Measurements from ENCODE around the gene TIAM2. TPM values are rescaled to one million over a fixed set of nuclear protein-coding genes. Genes with fewer than 3 reads are reported as not detected.

The TIAM2 gene
- total and polyA plus RNA-seq, 9 of the 15 experiments (the other 6 are each of a cell fraction or from before 2014, with no cell fraction given), result 0.73 to 6.5 (median 4.3) TPM

- FAIRE-seq (no peak), ATAC-seq (no peak), DNase-seq (ENCODE audit: extremely low read depth in 1 of 4, low spot score in 3 of 4) (no peak)
- no peaks in the 10 kb centered on the region for H3K4me1 ChIP-seq (replicated peaks in 1 of 2; ENCODE audit: control insufficient read depth in 2 of 2, insufficient read depth in 2 of 2, low read length in 2 of 2)
- no peaks in the 10 kb centered on the region for H3K9me1 ChIP-seq (ENCODE audit: control insufficient read depth, insufficient read depth, low read length)
- no peak overlapping the region for H3K27ac ChIP-seq (ENCODE audit: extremely low read depth, low read depth, low read length)
- 0% methylated on average over 3 of the region's 3 CpGs for WGBS (ENCODE audit: insufficient coverage, low coverage, missing lambda C conversion rate)
- H2AFZ ChIP-seq (ENCODE audit: low read depth, low read length), result no peak overlapping the region
- H4K20me1 ChIP-seq (replicated peaks; ENCODE audit: control insufficient read depth, insufficient read depth, low read length), result no peaks in the 10 kb centered on the region
- no peaks in the 10 kb centered on the region for H3K79me2 ChIP-seq (ENCODE audit: control insufficient read depth, insufficient read depth, low read length)
- intact Hi-C loops (cut with micrococcal nuclease) (no loop called here), in situ Hi-C loops (cut with MboI) (no loop called here)
- CTCF ChIA-PET (ENCODE audit: low intra/inter-chr PET ratio), result no interaction called here
- no peak overlapping the region for H3K4me3 ChIP-seq
- no peak overlapping the region for H3K4me2 ChIP-seq (ENCODE audit: insufficient read depth, low read length)
- TF ChIP-seq SREBF2 (CRISPR knock-in tag; IDR thresholded peaks at IDR 0.05) (no peak), MAFK (IDR thresholded peaks at IDR 0.05; ENCODE audit: low read length) (peak; percentile 54; the same call in 1 of the 2 replicates), U2AF2 (optimal IDR thresholded peaks at IDR 0.05; ENCODE audit: low read depth, low read length) (no peak), MAFF (IDR thresholded peaks at IDR 0.05; ENCODE audit: low read length) (peak; percentile 64), MAFG (tag; conservative IDR thresholded peaks at IDR 0.05) (peak; percentile 53), C11orf30 (IDR thresholded peaks at IDR 0.05; ENCODE audit: low read depth) (peak; percentile 47; the same call in 1 of the 2 replicates), ZNF316 (IDR thresholded peaks at IDR 0.05) (peak; percentile 79), ZNF444 (CRISPR knock-in tag; IDR thresholded peaks at IDR 0.05) (no peak)
- BruUV-seq (replicated peaks), result no TSS peak
- POLR2A ChIA-PET, result interaction anchor here (1.3 kb wide), 1 partner anchor 13 kb away, joined by 3 read pairs; no protein-coding TSS in a partner anchor
- no peak overlapping the region for H3K9ac ChIP-seq (ENCODE audit: insufficient read depth in 1 of 2, low read depth in 2 of 2, low read length in 2 of 2)
- peaks cover 11 to 44% of the 10 kb centered on the region in 2 experiments for H3K27me3 ChIP-seq (ENCODE audit: control insufficient read depth in 2 of 2, insufficient read depth in 2 of 2, low read length in 2 of 2)
- H3K36me3 ChIP-seq (ENCODE audit: control insufficient read depth, insufficient read depth, low read length), result no peaks in the 10 kb centered on the region
- no peaks in the 10 kb centered on the region for H3K9me3 ChIP-seq (replicated peaks; ENCODE audit: control insufficient read depth, insufficient read depth, low read depth, low read length)
Measured at GRCh38 chr6:155056756-155057155, 61.6 kb downstream of the TIAM2 start.

DNA sequence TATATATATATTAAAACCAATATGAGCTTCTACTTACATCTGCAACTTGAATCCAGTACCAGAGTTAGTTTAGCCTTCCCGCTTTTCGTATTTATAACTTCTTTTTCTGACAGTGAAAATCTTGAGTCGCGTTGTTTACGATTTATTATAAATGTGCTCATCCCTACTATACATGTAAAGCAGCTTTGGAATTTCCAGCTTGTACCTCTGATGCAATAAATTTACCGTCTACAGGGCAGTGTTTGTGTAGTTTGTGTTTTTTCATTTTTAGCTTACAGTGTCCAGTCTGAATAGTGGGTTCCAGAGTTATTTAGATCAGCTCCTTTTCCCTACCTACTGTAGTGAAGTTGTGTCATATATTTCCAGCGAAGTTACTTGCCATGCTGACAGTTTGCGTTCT is 66.3 kb downstream of the TIAM2 start:
- ATAC-seq (no peak), FAIRE-seq (no peak), DNase-seq (ENCODE audit: extremely low read depth in 1 of 4, low spot score in 3 of 4) (no peak)
- in situ Hi-C loops (cut with MboI) (no loop called here), intact Hi-C loops (cut with micrococcal nuclease) (no loop called here)
- Histone ChIP-seq H3K36me3 (ENCODE audit: control insufficient read depth, insufficient read depth, low read length) (no peaks in the 10 kb centered on the region), H3K27me3 (ENCODE audit: control insufficient read depth in 2 of 2, insufficient read depth in 2 of 2, low read length in 2 of 2) (peaks cover 23 to 46% of the 10 kb centered on the region in 2 experiments), H3K4me3 (no peak overlapping the region), H3K9me3 (replicated peaks; ENCODE audit: control insufficient read depth, insufficient read depth, low read depth, low read length) (no peaks in the 10 kb centered on the region), H3K79me2 (ENCODE audit: control insufficient read depth, insufficient read depth, low read length) (no peaks in the 10 kb centered on the region), H3K27ac (ENCODE audit: extremely low read depth, low read depth, low read length) (no peak overlapping the region), H3K4me2 (ENCODE audit: insufficient read depth, low read length) (no peak overlapping the region), H3K9ac (ENCODE audit: insufficient read depth in 1 of 2, low read depth in 2 of 2, low read length in 2 of 2) (no peak overlapping the region), H3K9me1 (ENCODE audit: control insufficient read depth, insufficient read depth, low read length) (no peaks in the 10 kb centered on the region), H3K4me1 (replicated peaks in 1 of 2; ENCODE audit: control insufficient read depth in 2 of 2, insufficient read depth in 2 of 2, low read length in 2 of 2) (no peaks in the 10 kb centered on the region), H4K20me1 (replicated peaks; ENCODE audit: control insufficient read depth, insufficient read depth, low read length) (no peaks in the 10 kb centered on the region), H2AFZ (ENCODE audit: low read depth, low read length) (no peak overlapping the region)
- POLR2A ChIA-PET, result no interaction called here
- no TSS peak for BruUV-seq (replicated peaks)
- CTCF ChIA-PET (ENCODE audit: low intra/inter-chr PET ratio), result no interaction called here
- WGBS (ENCODE audit: insufficient coverage, low coverage, missing lambda C conversion rate), result 19% methylated on average over 8 of the region's 8 CpGs
- TF ChIP-seq SPI1 (IDR thresholded peaks at IDR 0.05; ENCODE audit: borderline replicate concordance, low read depth, low read length), result no peak
- 0 out of 2 replicates have a peak, but pooled peaks have one; percentile 9 for TF ChIP-seq CEBPB (tag; IDR thresholded peaks at IDR 0.05)

Data from K562 (cell line).